Measurements from ENCODE around the gene ACVR1. TPM values are rescaled to one million over a fixed set of nuclear protein-coding genes. Genes with fewer than 3 reads are reported as not detected.

ACVR1 gene
- total RNA-seq, 3 donors from 2014 or later: 14.7 to 38.4 (median 15.8) TPM

DNA sequence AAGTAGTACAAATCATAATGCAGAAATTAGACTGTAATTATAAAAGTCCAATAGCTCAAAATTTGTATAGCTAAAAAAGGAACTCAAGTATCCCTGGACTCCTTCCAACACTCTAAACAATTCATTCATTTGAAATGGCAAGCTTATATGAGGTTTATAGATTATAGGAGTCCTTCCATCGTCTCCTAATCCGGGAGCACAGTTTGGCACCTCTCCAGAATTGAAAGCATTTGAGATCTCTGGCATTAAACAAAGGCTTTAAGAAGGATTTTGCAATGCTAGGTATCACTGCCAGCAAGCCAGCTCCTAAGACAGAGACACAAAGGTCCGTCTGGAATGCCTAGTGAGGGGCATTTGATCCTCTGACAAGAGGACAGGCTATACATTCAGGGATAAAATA lies 90.9 kb downstream of the ACVR1 start:
- DNase-seq: peak in 1 of 3 donors; percentile 30
- H3K4me1 ChIP-seq (ENCODE audit: low read depth): peaks cover 39% of the 10 kb centered on the region
- no peaks in the 10 kb centered on the region for H3K9me3 ChIP-seq
- intact Hi-C loops (cut with DNase I, micrococcal nuclease): no loop called here
- no peak for ATAC-seq
- H3K4me3 ChIP-seq: no peak overlapping the region
- no peak for TF ChIP-seq CTCF (IDR thresholded peaks at IDR 0.05)
- no peaks in the 10 kb centered on the region for H3K36me3 ChIP-seq (ENCODE audit: low read depth)

DNA sequence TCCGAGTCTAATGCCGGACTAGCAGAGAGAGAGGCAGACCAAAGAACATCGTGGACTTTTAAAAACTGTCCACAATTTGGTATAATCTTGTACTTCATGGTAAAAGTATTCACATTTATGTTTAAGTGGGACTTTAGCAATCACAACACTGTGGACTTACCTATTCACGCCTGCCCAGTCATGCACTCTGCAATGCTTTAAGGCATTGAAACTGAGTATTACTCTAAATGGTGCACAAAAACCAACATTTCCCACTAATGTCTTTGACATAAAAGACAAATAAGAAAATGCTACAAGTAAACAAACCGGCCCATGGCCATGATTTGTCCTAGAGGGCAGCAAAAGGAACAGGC lies 91.3 kb downstream of the ACVR1 start:
- DNase-seq (no peak), ATAC-seq (peak; percentile 20)
- H3K4me1 ChIP-seq (ENCODE audit: low read depth): peaks cover 35% of the 10 kb centered on the region
- H3K36me3 ChIP-seq (ENCODE audit: low read depth): no peaks in the 10 kb centered on the region
- intact Hi-C loops (cut with DNase I, micrococcal nuclease): loop anchor here in 1 of 2 donors (5.0 kb wide), 1 partner anchor 93 kb away; the partner anchor contains the start of gene ACVR1
- no peaks in the 10 kb centered on the region for H3K9me3 ChIP-seq
- no peak for TF ChIP-seq CTCF (IDR thresholded peaks at IDR 0.05)
- no peak overlapping the region for H3K4me3 ChIP-seq

- Histone ChIP-seq H3K36me3 (ENCODE audit: low read depth) (no peaks in the 10 kb centered on the region), H3K4me1 (ENCODE audit: low read depth) (peaks cover 30% of the 10 kb centered on the region), H3K4me3 (no peak overlapping the region), H3K9me3 (no peaks in the 10 kb centered on the region)
- ATAC-seq (peak; percentile 97), DNase-seq (peak; percentile 75 to 81 (median 78))
- intact Hi-C loops (cut with DNase I, micrococcal nuclease): loop anchor here in 1 of 2 donors (5.0 kb wide), 1 partner anchor 93 kb away; the partner anchor contains the start of gene ACVR1
- TF ChIP-seq CTCF (IDR thresholded peaks at IDR 0.05): no peak
Measured at GRCh38 chr2:157784169-157784822, 91.8 kb downstream of the ACVR1 start.

GRCh38 chr2:157783245-157783644 lies 92.9 kb downstream of the ACVR1 start:
- Histone ChIP-seq H3K4me3 (no peak overlapping the region), H3K4me1 (ENCODE audit: low read depth) (peaks cover 29% of the 10 kb centered on the region)
- ATAC-seq: no peak

GRCh38 chr2:157782057-157782845 lies 93.9 kb downstream of the ACVR1 start:
- no peak for ATAC-seq
- Histone ChIP-seq H3K36me3 (ENCODE audit: low read depth) (no peaks in the 10 kb centered on the region), H3K9me3 (no peaks in the 10 kb centered on the region), H3K4me1 (ENCODE audit: low read depth) (peaks cover 29% of the 10 kb centered on the region), H3K4me3 (no peak overlapping the region)
- no peak for DNase-seq
- TF ChIP-seq CTCF (IDR thresholded peaks at IDR 0.05): no peak
- intact Hi-C loops (cut with DNase I, micrococcal nuclease): loop anchor here in 1 of 2 donors (5.0 kb wide), 1 partner anchor 95 kb away; the partner anchor contains the start of gene ACVR1

More at GRCh38 chr2:157783245-157783644, 92.9 kb downstream of the ACVR1 start:
- Histone ChIP-seq H3K9me3 (no peaks in the 10 kb centered on the region), H3K36me3 (ENCODE audit: low read depth) (no peaks in the 10 kb centered on the region)
- intact Hi-C loops (cut with DNase I, micrococcal nuclease): loop anchor here in 1 of 2 donors (5.0 kb wide), 1 partner anchor 94 kb away; the partner anchor contains the start of gene ACVR1
- no peak for TF ChIP-seq CTCF (IDR thresholded peaks at IDR 0.05)
- no peak for DNase-seq

Data from mucosa of descending colon (tissue), 3 donors.